A549 (cell line): ENCODE results near the gene PCYT1A.

ENCODE experiments used
- POLR2A ChIP-seq: IDR thresholded peaks from 2 replicates; pipeline ENCODE4 v1.6.1; 2012; ENCODE audit warnings: mild to moderate bottlenecking, low read length
- RAD21 ChIP-seq, 2 experiments: fragments of >200 bp in 1 of 2; sonication (Bioruptor Twin) in 1 of 2; formaldehyde crosslinking in 1 of 2; IDR thresholded peaks in 1 of 2; conservative IDR thresholded peaks in 1 of 2; 2 replicates in 1 of 2; 3 replicates in 1 of 2; pipeline ENCODE4 v1.6.1; 2012 to 2018; ENCODE audit warnings: inconsistent platforms in 1 of 2
- TF ChIP-seq, protein P1 (sequence below): fragments of >200 bp; sonication (Bioruptor Twin); formaldehyde crosslinking; IDR thresholded peaks from 3 replicates; pipeline ENCODE4 v1.5.1; 2016

DNA sequence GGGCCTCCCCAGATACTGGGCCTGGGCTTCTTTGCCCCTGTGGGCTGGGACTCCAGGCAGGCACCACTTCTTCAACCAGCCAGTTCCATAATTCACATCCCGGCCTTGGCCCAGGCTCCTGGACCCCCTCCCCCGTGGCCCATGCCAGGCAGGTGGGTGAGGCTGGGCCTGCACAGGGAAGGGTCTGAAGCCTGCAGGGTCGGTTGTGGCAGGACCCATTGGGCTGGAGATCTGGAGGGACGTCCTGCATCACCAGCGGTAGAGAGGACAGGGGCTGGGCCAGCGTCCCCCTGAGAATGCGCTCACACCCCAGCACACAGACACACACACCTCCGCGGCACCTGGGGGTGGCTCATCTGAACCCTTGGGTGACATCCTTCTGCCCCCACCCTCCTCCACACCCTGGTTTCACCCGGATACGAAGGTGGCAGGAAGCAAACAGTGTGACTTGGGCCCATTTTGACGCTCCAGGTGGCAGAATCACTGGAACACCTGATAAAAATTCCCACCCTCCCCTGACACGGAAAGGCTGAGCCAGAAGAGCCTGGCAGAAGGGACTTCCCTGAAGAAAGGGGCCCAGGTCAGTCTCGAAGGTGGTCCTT lies 91.8 kb downstream of the PCYT1A start:
- TF ChIP-seq, protein P1, sequence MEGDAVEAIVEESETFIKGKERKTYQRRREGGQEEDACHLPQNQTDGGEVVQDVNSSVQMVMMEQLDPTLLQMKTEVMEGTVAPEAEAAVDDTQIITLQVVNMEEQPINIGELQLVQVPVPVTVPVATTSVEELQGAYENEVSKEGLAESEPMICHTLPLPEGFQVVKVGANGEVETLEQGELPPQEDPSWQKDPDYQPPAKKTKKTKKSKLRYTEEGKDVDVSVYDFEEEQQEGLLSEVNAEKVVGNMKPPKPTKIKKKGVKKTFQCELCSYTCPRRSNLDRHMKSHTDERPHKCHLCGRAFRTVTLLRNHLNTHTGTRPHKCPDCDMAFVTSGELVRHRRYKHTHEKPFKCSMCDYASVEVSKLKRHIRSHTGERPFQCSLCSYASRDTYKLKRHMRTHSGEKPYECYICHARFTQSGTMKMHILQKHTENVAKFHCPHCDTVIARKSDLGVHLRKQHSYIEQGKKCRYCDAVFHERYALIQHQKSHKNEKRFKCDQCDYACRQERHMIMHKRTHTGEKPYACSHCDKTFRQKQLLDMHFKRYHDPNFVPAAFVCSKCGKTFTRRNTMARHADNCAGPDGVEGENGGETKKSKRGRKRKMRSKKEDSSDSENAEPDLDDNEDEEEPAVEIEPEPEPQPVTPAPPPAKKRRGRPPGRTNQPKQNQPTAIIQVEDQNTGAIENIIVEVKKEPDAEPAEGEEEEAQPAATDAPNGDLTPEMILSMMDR = no peak
- TF ChIP-seq POLR2A (no peak), RAD21 (conservative IDR thresholded peaks at IDR 0.05 in 1 of 2, IDR thresholded peaks at IDR 0.05 in 1 of 2) (no peak)
